Ovary (tissue), 3 donors: Measurements from ENCODE around the gene TREM2.

ENCODE experiments used
- POLR2A ChIP-seq: fragments of 450-650 bp; IDR thresholded peaks from one replicate; pipeline ENCODE4 v1.6.1; 2017; ENCODE audit warnings: antibody characterized with exemption, mild to moderate bottlenecking, moderate library complexity
- TF ChIP-seq, protein P1 (sequence below), 3 donors: fragments of 450-650 bp in 2 of 3; fragments of 200-600 bp in 1 of 3; IDR thresholded peaks; one replicate each; pipeline versions ENCODE4 v1.5.1 to v1.8.0; 2016 to 2022; ENCODE audit warnings: antibody characterized with exemption in 3 of 3, mild to moderate bottlenecking in 1 of 3
- donor health status: DM: no; HTN: no; CAD: no.

DNA sequence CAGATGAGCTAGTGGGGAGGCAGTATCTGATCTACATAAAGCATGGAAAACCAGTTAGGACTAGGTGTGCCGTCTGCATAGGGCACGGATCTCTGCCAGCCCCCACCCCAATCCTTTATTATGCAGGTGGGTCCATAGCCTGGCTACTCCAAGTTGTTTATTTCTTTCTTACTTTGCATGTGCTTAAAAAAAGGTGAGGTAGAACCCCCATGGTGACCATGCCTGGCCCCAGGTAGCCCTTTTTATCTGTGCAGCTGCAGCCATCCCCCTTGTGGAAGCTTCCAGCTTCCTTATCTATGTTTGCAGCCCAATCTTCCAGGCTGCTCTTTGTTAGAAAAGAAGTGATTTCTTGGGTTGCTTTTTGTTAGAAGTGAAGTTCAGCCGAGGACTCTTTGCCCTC lies 9.0 kb upstream of the TREM2 start:
- TF ChIP-seq, protein P1, sequence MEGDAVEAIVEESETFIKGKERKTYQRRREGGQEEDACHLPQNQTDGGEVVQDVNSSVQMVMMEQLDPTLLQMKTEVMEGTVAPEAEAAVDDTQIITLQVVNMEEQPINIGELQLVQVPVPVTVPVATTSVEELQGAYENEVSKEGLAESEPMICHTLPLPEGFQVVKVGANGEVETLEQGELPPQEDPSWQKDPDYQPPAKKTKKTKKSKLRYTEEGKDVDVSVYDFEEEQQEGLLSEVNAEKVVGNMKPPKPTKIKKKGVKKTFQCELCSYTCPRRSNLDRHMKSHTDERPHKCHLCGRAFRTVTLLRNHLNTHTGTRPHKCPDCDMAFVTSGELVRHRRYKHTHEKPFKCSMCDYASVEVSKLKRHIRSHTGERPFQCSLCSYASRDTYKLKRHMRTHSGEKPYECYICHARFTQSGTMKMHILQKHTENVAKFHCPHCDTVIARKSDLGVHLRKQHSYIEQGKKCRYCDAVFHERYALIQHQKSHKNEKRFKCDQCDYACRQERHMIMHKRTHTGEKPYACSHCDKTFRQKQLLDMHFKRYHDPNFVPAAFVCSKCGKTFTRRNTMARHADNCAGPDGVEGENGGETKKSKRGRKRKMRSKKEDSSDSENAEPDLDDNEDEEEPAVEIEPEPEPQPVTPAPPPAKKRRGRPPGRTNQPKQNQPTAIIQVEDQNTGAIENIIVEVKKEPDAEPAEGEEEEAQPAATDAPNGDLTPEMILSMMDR (IDR thresholded peaks at IDR 0.05), result no peak
- TF ChIP-seq POLR2A, result no peak
